Ammon's horn (tissue), 1 donor: ENCODE measurements around the gene RPL3.
A peak's percentile ranks its signal among the peaks of the same experiment; 100 is the strongest.

Experiments used
- DNase-seq: peaks from one replicate; pipeline ENCODE4 v3.0.0-alpha.2; 2016; ENCODE audit warnings: low spot score

The RPL3 gene

GRCh38 chr22:39282645-39283321, 36.6 kb downstream of the RPL3 start:
- no peak for DNase-seq

- no peak for DNase-seq
Observed at GRCh38 chr22:39281126-39281525, 38.3 kb downstream of the RPL3 start.

DNA sequence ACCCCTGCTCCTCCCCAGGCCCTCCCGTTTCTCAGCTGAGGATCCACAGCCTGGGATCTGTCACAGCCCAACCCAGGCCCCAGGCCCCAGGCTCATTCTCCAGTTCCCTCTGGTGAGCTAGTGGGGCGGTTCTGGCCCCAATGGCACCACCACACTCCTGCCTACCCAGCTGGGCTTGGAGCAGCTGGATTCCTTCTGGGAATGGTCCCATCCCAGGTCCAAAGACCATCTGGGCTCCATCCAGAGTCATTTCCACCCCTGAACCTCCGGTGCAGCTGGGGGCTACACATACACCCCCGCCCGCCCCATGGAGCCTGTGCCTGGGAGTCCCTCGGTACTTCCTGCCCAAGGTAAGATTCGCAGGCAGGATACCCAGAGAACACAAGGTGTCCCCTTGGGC, 39.2 kb downstream of the RPL3 start:
- DNase-seq, result no peak

- DNase-seq, result no peak
Observed at GRCh38 chr22:39279170-39279850, 40.1 kb downstream of the RPL3 start.

DNA sequence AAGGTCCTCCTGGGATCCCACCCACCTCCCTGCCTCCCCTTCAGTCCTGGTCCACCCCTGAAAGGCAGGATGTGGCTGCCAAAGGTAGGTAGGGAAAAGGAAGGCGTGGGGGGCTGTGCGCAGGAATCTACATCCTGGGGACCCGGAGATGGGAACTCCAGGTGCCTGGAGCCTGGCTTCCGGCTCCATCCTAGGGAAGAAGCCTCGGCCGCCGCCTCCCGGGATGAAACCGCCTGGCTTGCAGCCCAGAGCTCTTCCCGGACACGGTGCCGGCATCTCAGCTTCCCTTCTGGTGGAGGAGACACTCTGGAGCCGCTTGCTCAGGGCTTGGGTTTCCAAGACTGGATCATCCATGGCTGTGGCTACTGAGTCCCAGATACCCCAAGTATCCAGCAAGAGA, 41.4 kb downstream of the RPL3 start:
- no peak for DNase-seq

DNA sequence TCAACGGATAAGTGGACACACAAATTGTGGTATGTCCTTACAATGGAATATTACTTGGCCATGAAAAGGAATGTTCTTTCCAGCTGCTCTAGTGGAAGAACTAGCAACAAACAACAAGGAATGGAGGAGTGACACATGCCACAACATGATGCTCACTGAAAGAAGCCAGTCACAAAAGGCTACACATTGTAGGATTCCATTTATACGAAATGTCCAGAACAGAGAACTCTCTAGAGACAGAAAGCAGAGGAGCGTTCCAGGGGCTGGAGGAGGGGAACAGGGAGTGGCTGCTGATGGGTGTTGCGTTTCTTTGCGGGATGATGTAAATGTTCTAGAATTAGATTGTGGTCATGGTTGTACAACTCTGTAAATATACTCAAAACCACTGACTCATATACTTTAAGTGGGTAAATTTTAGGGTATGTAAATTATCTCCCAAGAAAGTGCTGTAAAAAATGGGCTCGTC, 42.2 kb downstream of the RPL3 start:
- no peak for DNase-seq

DNA sequence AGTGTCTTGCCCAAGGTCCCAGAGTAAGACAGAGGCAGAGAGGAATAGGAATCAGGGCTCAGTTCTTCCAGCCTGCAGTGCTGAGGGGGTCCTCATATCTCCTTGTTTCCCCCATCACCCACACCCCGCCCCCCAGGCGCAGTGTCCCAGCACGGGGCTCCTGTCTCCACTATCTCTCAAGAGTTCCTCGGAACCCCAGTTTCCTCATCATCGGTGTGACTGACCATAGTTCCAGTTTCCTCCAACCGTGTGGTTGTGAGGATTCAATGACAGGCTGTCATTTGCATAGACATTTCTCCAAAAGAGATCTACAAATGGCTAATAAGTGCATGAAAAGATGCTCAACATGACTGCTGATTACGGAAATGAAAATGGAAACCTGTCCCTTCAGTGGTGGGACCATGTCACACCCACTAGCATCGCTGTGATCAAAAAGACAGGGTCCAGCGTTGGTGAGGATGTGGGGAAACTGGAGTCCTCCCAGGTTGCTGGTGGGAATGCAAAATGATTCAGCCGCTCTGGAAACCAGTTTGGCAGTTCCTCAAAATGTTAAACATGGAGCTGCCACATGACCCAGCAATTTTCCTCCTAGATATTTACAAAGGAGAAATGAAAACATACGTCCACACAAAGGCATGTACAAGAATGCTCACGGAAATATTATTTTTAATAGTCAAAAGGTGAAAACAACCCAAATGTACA, 42.8 kb downstream of the RPL3 start:
- DNase-seq, result no peak

- no peak for DNase-seq
Observed at GRCh38 chr22:39275814-39276439, 43.5 kb downstream of the RPL3 start.

- DNase-seq, result no peak
Observed at GRCh38 chr22:39273950-39274887, 45.2 kb downstream of the RPL3 start.

DNA sequence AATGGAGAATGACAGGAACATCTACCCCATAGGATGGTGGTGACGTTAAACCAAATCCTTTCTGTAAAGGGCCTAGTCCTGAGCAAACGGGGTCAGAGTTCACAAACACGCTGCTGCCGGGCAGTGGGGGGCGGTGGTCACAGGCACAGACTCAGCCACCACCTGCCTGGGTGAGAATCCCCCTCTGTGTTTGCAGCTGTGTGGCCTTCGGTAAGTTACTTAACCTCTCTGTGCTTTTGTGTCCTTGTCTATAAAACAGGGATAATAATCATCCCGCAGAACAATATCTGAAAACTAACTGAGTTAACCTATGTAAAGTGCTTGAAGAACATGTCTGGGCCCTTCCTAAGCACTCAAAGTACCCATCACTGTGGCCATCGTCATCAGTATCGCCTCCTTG, 48.6 kb downstream of the RPL3 start:
- DNase-seq, result no peak

DNA sequence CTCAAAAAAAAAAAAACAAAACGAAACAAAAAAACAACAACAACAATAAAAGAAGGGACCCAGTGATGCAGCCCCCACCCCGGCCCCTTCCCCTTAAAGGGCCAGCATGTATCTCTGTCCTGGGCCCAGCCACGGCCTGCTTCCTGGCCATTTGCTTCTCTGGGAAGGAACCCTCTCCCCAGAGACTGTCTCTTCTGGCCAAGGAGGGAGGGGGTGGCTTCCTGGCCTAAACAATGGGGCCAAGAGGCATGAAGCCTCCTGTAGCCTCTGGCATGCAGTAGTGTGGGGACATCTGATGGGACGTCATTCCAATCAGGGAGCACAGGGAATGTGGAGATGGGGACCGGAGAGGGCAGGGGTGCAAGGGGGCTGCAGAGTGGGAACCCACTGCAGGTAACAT, 49.1 kb downstream of the RPL3 start:
- DNase-seq, result no peak

GRCh38 chr22:39269095-39269790, 50.2 kb downstream of the RPL3 start:
- no peak for DNase-seq

DNA sequence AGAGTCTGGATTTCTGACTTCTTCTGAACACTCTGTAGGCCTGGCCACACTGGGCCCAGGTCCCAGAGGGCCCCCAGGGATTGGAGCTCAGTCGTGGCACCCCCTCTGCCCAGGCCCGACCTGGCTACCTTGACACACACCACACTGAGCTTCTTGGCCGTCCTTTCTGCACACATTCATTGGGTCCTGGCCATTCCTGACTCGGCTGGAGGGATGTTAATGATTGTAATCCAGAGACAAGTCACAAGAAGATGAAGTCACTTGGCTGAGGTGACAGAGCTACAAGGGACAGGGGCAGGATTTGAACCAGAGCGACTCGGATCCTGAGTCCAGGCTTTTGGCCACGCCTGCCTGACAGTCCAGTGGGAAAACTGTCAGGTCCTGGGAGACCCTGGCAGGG, 50.8 kb downstream of the RPL3 start:
- DNase-seq, result no peak

DNA sequence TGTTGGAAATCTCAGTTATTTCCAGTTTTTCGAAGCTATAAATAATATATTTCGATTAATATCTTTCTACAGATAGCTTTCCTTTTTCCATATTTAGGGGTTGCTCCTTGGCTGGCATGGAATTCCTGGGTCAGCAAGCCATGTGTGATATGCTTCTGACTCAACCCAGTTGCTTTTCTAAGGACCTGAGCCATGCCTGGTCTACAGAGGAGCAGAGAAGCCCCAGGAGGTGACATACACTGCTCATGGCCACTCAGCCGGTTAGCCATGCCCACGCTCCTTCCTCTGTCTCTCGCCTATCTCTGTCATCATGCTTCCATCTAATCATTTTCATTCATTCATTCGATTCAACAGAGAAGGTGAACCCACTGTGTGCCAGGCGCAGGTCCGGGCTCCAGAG, 51.4 kb downstream of the RPL3 start:
- no peak for DNase-seq

GRCh38 chr22:39266398-39267030, 52.9 kb downstream of the RPL3 start:
- peak; percentile 72 for DNase-seq

GRCh38 chr22:39265143-39265886, 54.1 kb downstream of the RPL3 start:
- DNase-seq, result no peak

DNA sequence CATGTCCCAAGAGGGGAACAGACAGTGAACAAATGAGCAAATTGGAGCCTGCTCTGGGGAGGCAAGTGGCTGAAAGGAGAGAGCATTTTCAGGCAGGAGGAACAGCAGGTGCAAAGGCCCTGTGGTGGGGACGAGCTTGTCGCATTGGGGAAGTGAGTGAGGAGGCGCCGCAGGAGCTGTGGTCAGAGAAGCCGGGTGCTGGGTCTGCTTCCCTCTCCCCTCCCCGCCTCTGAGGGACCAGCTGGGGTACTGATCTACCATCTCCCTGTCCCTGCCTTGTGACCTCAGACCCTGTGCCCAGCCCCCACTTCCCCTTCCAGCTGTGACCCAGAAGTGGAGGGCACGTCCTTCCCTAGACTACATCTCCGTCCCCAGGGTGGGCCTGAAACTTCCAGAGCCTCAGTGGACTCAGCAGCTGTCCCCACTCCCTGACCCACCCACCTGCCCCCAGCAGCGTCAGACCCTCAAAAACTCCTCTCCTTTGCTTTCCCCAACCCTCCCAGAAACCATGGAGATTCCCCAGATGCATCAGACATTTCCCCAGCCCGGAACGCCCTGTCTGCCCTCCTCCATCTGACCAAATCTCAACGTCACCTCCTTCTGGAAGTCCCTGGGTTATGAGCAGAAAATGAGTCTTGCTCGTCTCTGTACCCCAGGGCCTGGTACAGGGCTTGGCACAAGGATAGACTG, 54.9 kb downstream of the RPL3 start:
- peak; percentile 64 for DNase-seq

DNA sequence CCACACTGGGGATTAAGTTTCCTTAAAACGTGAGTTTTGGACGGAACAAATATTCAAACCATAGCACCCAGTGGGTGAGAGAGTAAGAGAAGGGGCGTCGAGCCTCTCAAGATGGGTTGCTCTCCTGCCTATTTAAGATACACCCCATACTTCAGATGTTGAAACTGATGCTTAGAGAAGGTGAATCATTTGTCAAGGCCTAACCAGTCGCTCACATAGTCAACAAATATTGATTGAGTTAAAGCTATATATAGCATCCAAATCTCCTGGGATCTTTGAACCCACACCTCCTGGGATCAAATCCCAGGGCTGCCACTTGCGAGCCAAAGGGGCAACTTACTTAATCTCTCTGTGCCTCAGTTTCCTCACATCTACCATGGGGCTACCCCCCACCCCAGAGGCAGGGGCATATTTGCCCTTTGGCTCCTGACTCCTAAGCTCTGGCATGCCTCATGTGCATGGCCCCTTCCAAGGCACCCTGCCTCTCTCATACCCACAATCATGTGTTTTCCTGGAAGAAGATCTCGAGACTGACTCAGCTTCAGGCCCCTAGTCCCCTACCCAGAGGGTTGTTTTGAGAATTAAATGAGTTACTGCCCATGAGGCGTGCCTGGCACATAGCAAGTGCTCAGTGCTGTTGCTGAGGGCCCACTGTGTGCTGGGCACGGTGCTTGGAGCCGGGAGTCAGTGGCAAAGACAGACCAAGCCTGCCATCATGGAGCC, 55.6 kb downstream of the RPL3 start:
- no peak for DNase-seq
